NCI-H128 (cell line): ENCODE measurements around the gene DOCK11.

Experiments
- DNase-seq: peaks from one replicate; lab custom pipeline; 2025; ENCODE audit not compliant: unreplicated experiment; lab: John Stamatoyannopoulos, UW

The DOCK11 gene

DNA sequence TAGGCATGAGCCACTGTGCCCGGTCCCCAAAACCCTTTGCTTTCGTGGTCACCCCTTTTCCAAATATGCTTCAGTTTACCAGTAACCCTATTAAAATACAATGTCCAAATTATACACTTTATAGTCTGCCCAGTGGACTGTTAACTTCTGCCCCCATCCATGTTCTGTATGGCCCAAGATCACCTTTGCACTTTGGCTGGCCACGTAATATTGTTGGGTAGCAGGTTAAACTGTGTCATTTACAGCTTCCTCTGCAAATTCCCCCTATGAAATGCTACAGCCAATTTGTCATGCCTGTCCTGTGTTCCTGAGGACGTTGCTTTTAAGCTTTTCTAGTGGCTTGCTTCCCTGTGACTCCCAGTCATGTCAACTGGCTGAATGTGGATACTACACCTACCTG lies 130.7 kb downstream of the DOCK11 start:
- DNase-seq: no peak

DNA sequence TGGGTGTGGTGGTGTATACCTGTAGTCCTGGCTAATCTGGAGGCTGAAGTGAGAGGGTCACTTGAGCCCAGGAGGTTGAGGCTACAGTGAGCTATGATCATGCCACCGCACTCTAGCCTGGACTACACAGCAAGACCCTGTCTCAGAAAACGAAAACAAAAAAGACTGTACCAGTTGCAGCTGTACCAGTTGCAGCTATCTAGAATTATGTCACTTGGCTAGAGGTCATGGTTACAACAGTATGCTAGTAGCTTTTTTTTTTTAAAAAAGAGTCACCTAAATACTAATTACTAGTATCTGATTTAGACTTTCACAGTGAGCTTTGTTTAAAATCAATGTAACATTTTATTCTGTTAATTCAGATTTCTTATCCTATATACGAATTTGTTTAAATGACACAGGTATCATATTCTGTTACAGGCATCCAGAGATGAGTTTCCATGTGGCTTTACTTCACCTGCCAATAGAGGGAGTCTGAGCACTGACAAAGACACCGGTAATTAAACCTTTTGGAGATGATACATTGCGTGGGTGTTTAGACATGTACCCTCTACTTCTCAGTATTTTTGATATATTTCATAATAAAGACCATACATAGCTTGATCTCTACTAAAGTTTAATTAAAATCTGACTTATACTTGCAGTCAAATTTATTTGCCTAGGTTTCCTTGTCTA lies 131.6 kb downstream of the DOCK11 start:
- DNase-seq: peak; percentile 0

GRCh38 chrX:118630848-118631247 lies 135.2 kb downstream of the DOCK11 start:
- no peak for DNase-seq

GRCh38 chrX:118631586-118631985 lies 136.0 kb downstream of the DOCK11 start:
- no peak for DNase-seq

GRCh38 chrX:118632862-118633261 lies 137.2 kb downstream of the DOCK11 start:
- no peak for DNase-seq

- DNase-seq: no peak
Observed at GRCh38 chrX:118633530-118633929, 137.9 kb downstream of the DOCK11 start.

- no peak for DNase-seq
Observed at GRCh38 chrX:118634336-118634735, 138.7 kb downstream of the DOCK11 start.

- no peak for DNase-seq
Observed at GRCh38 chrX:118637997-118638396, 142.4 kb downstream of the DOCK11 start.

- DNase-seq: no peak
Observed at GRCh38 chrX:118644378-118644777, 148.8 kb downstream of the DOCK11 start.

GRCh38 chrX:118652717-118653116 lies 157.1 kb downstream of the DOCK11 start:
- no peak for DNase-seq

GRCh38 chrX:118654331-118654730 lies 158.7 kb downstream of the DOCK11 start:
- no peak for DNase-seq

DNA sequence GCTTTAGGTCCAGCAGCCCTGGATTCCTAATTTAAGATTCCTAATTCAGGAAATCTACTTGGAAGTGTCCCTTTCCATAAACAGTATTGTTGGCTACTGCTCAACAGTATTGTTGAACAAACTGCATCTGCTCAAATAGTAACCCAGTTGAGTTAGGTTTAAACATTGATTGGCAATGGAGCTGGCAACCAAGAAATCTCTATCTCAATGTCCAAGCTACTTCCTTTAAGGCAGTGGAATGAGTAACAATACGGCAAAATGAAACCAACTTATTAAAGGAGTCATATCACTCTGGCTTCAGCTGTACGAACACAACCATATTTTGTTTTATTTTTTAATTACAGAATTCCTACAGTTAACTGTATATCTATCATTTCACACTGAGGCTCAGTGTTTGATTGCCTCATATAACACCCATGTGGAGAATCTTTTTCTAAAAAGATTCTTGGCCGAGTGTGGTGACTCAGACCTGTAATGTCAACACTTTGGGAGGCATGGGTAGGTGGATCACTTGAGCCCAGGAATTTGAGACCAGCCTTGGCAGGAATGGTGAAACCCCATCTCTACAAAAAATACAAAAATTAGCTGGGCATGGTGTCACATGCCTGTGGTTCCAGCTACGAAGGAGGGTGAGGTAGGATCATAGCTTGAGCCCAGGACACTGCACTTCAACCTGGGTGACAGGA lies 160.1 kb downstream of the DOCK11 start:
- DNase-seq: no peak

DNA sequence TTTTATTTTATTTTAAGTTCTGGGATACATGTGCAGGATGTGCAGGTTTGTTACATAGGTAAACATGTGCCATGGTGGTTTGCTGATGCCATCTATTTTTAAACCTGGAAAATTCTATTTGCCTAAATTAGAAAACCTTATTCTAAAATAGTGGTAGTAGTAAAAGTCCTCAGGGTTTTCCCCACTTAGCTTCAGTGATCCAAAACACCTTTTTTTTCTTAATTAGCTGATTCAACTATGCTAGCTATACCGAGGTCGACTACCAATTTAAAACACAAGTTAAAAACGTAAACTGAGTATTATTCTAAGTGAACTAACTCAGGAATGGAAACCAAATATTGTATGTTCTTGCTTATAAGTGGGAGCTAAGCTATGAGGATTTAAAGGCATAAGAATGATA lies 161.8 kb downstream of the DOCK11 start:
- no peak for DNase-seq

GRCh38 chrX:118660085-118660484 lies 164.5 kb downstream of the DOCK11 start:
- DNase-seq: no peak

DNA sequence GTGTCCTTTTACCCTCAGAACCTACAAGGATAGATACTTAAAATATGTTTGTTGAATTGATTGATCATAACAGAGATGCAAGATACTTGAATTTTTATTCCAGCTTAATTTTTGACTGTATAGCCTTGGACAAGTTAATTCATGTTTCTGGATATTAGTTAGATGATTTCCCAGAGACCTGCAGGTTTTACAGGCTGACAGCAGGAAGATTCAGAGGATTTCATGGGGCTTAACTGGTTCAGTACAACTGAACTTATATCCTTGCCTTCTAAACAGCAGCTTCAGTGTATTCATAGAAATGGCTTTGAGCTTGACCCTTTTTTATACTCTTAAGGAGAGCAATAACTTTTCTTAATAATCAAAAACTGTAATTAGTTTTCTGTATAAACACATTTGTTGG lies 169.6 kb downstream of the DOCK11 start:
- no peak for DNase-seq

GRCh38 chrX:118666521-118666920 lies 170.9 kb downstream of the DOCK11 start:
- DNase-seq: no peak

- no peak for DNase-seq
Observed at GRCh38 chrX:118669435-118669834, 173.8 kb downstream of the DOCK11 start.

DNA sequence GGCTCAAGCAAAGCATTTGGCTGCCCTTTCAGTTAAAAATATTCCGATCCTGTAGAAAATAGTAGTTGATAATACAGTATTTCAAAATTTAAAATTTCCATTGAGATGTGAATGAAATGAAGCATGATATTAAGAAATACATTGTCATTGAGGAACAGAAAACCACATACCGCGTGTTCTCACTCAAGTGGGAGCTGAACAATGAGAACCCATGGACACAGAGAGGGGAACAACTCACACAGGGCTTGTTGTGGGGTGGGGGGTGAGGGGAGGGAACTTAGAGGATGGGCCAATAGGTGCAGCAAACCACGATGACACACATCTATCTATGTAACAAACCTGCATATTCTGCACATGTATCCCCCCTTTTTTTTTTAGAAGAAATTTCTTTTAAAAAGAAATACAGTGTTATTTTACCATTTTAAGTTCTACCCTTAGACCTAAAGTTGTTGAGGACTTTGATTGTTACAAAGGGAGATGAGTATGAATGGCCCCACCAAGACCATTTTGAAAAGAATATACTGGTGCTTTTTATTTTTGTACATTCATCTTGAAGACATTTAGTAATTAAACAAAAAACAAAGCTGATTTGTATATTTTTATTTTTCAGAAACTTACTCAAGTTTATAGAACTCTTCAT lies 179.8 kb downstream of the DOCK11 start:
- no peak for DNase-seq

DNA sequence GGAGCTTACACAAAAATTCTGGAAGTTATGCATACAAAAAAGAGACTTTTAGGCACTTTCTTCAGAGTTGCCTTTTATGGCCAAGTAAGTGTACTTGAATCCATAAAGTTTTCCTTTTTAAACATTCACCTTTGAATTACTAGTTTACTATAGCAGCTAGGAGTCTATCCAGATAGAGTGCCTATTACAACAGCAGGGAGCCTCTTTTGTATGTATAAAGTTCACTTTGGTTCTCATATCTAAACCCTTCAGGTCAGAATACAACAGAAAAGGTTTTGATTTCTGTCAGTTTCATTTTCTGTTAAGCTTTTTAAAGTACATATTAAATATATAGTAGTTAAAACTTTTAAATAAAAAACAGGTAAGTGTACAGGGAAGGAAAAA lies 180.3 kb downstream of the DOCK11 start:
- no peak for DNase-seq

DNA sequence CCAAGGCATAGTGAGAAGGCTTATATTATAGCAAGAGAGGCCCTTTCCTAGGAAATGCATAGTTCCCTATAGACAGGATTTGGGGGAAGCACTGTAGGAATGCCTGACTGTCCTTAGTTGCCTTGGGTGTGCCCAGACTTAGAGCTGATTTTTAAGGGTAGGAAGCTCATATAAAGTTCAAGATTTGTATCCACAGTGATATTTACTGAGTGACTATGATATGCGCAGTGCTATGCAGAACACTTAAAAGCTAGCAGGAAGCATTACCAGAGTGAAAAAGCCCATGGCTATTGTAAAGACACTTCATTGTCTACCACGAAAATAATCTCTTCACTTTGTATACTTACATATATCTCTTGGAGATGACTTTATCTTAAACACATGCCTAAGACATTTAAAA lies 181.7 kb downstream of the DOCK11 start:
- DNase-seq: no peak

DNA sequence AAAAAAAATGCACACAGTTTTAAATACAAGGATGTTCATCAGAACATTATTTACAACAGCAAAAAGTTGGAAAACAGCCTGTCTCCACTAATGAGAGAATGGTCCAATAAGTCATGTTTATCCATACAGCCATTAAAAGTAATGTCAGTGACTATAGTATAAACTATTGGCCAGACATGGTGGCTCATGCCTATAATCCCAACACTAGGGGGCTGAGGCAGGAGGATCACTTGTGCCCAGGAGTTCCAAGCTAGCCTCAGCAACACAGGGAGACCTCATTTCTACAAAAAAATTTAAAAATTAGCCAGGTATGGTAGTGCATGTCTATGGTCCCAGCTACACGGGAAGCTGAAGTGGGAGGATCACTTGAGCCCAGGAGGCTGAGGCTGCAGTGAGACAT lies 183.7 kb downstream of the DOCK11 start:
- DNase-seq: no peak

GRCh38 chrX:118682258-118683014 lies 186.8 kb downstream of the DOCK11 start:
- no peak for DNase-seq
